Pancreas (tissue), 10 donors: Measurements from ENCODE around the gene PRR15L. TPM values are rescaled to one million over a fixed set of nuclear protein-coding genes. Genes with fewer than 3 reads are reported as not detected.

Source experiments
- ATAC-seq, 4 donors: fragments of 200-7000 bp; cut with Tn5 transposase; one replicate each; pipeline versions ENCODE4 v1.8.0 to v1.9.1; 2020; ENCODE audit warnings: mild to moderate bottlenecking in 4 of 4, moderate library complexity in 4 of 4
- DNase-seq, 6 donors: peaks; one replicate each; pipeline ENCODE4 v3.0.0-alpha.2; 2020
- FAIRE-seq: peaks from 2 replicates; lab custom pipeline; 2012; peaks lifted over from hg19 to GRCh38; lab: Jason Lieb, UNC
- H3K27ac ChIP-seq, 4 donors: fragments of 200-600 bp; sonication (generic); 1 replicate in 3 of 4; 2 replicates in 1 of 4; pipeline versions ENCODE4 v1.5.0 to v1.8.0; 2020
- H3K27me3 ChIP-seq, 4 donors: fragments of 200-600 bp; one replicate each; pipeline ENCODE4 v1.8.0; 2021
- H3K36me3 ChIP-seq, 3 donors: fragments of 200-600 bp; sonication (generic) in 1 of 3; one replicate each; pipeline versions ENCODE4 v1.5.0 to v1.8.0; 2020 to 2021
- H3K4me1 ChIP-seq, 3 donors: fragments of 200-600 bp; one replicate each; pipeline ENCODE4 v1.8.0; 2021
- H3K4me3 ChIP-seq, 4 donors: fragments of 200-600 bp; sonication (generic) in 2 of 4; one replicate each; pipeline versions ENCODE4 v1.5.0 to v1.8.0; 2020 to 2021
- H3K9me3 ChIP-seq, 4 donors: fragments of 200-600 bp; one replicate each; pipeline ENCODE4 v1.8.0; 2021
- CTCF ChIP-seq, 4 donors: fragments of 200-600 bp; sonication (generic) in 3 of 4; IDR thresholded peaks; one replicate each; pipeline versions ENCODE4 v1.5.0 to v1.8.0; 2021; ENCODE audit warnings: antibody characterized with exemption in 4 of 4
- WGBS, 2 donors: extraction: QIAGEN DNeasy Blood & Tissue Kit; methylation state at CpG; one replicate each; pipeline ENCODE4 v1.1.7; 2013; 5-methylcytosine and 5-hydroxymethylcytosine counted together
- intact Hi-C, 3 donors: fragments of 100-400 bp; cut with DNase I; formaldehyde crosslinking; loops; one replicate each; pipeline versions ENCODE4 v1.11.1 to v1.14.2; 2022
- polyA plus RNA-seq, 2 donors: library from polyadenylated mRNA; stranded (reverse); fragments of 200-250 nt; gene quantifications; one replicate each; pipeline ENCODE4 v1.2.3, GENCODE V29; 2013
- total RNA-seq, 6 donors: library from RNA; stranded (reverse); fragmentation: NEBNext Ultra II Directional in 4 of 6; extraction: Animal tissue kit (Norgen Biotek cat#: 25700) in 4 of 6; gene quantifications; one replicate each; pipeline versions ENCODE4 v1.2.1 to v1.2.4, GENCODE V29; 2021 to 2023
- donor health status: healthy with polysubstance abuse.
- donor health status: DM: no; HTN: no; CAD: no; lungs with moderate emphysema.
- donor health status: DM: no; HTN: no; CAD: no.
- donor health status: control.
- donor health status: control.
- donor health status: Bipolar disorder and iron deficiency.
- donor health status: DM: yes; HTN: yes; CAD: no.
- donor health status: DM: no; HTN: no; CAD: no.
- donor health status: DM: no; HTN: no; CAD: no.
- donor health status: DM: yes; HTN: yes; CAD: no.

Gene PRR15L
- total and polyA plus RNA-seq, 8 donors = 26.6 to 68.6 (median 49.8) TPM

DNA sequence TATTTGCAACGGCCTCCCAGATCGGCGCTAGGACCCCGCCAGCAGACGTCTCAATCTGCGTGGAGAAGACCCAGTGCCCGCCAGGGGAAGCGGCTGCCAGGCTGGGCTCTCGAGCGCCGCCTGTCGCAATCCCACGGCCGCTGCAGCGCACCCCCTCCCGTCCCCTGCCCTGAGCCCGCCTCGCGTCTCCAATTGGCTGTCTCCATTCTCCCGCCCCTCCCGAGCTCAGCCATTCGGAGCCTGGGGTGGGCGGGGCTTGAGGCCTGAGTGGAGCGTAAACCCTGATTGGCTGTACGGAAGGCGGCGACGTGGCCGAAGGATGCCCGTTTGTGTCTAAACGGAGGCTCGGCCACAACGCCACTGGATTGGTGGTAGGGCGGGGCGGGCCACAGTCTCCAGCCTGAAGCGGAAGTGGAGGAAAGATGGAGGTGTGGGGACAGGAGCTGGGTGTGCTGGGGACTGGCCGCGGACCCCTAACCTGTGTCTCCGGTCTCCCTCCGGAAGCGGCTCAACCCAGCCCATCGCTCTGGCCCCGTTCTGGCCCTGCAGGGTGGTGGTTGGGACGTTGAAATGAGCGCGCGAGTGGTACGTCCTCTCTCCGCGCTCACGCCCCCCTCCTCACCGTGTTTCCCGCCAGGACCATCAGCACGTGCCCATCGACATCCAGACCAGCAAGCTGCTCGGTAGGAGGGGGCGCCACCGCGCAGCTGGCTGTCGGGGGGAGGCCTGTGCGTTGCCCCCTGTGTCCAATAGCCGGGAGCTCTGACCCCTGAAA is 13.2 kb upstream of the PRR15L start, which contains the start of gene CDK5RAP3:
Gene CDK5RAP3 (plus strand): TSS at position 389 of the 775 bp plus-strand sequence. CDS start 34 bp downstream, at position 423.
- peak; percentile 90 to 98 (median 92) for ATAC-seq
- H3K36me3 ChIP-seq = peaks cover 0 to 25% (median 21%) of the 10 kb centered on the region in 3 donors
- FAIRE-seq = peak; percentile 95
- intact Hi-C loops = no loop called here
- DNase-seq = peak; percentile 99 to 100 (median 100)
- H3K4me1 ChIP-seq = peaks cover 25 to 37% (median 33%) of the 10 kb centered on the region in 3 donors
- no peaks in the 10 kb centered on the region for H3K27me3 ChIP-seq
- no peaks in the 10 kb centered on the region for H3K9me3 ChIP-seq
- WGBS, 2 donors = 0% methylated on average over 61 to 62 of the region's 62 CpGs
- peak; percentile 95 to 99 (median 96) for TF ChIP-seq CTCF (IDR thresholded peaks at IDR 0.05)
- H3K27ac ChIP-seq = peak within 1 kb of the TSS; percentile 50 to 89 (median 76)
- H3K4me3 ChIP-seq = peak within 1 kb of the TSS; percentile 70 to 85 (median 82)

DNA sequence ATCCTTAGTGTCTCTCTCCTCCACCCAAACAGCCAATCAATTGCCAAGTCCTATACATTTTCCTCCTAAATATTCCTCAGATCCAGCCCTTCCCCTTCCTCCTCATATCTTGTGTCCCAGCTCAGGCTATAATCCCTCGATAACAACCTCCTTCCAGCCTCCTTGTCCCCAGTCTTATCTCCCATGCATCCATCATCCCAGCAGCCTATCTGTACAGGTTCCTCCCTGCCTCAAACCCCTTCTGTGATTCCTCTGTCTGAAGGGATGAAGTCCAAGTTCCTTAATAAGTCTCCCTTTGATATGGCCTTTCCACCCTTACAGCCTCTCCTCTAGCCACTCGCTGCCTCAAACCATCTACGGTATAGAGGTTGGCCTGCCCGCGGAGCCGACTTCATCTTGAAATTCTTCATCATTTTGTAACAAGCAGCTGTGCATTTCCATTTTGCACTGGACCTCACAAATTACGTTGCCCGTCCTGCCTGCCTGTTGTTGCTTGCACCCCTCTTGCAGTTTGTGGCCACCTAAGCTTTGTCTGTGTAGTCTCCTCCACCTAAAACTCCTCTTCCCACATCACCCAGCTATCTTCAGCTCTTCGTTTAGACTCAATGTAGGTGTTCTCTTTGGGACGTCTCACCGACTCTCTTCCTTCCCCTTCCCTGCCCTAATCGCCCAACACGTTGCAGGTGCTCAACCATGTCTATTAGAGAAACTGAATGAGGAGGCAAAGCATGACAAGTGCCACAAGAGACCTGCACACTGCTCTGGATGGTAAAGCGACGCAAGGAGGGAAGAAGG is 12.4 kb upstream of the PRR15L start:
- peak overlapping the region in 2 of 4 donors; percentile 33 to 34 for H3K27ac ChIP-seq
- H3K27me3 ChIP-seq = no peaks in the 10 kb centered on the region
- H3K36me3 ChIP-seq = peaks cover 0 to 17% (median 13%) of the 10 kb centered on the region in 3 donors
- no peaks in the 10 kb centered on the region for H3K9me3 ChIP-seq
- DNase-seq (peak in 1 of 6 donors; percentile 42), ATAC-seq (no peak), FAIRE-seq (no peak)
- intact Hi-C loops = no loop called here
- H3K4me1 ChIP-seq = peaks cover 28 to 39% (median 33%) of the 10 kb centered on the region in 3 donors
- WGBS, 2 donors = 38 to 41% methylated on average over 15 of the region's 15 CpGs
- peak overlapping the region in 2 of 4 donors; percentile 25 to 70 for H3K4me3 ChIP-seq
- TF ChIP-seq CTCF (IDR thresholded peaks at IDR 0.05) = no peak

DNA sequence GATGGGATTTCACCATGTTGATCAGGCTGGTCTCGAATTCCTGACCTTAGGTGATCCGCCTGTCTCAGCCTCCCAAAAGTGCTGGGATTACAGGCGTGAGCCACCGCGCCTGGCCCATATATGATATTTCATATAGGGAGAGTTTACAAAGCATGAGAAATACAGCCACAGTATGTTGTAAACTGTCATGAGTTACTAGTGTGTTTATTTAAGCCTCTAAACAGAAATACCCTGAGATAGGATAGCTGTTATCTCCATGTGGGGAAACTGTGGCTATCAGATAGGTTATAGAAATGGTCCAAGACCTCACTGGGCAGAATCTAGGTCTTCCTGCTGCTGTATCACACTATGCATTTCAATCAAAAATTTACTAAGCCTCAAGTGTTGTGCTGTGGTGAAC is 11.2 kb upstream of the PRR15L start:
- WGBS, 2 donors = 90 to 94% methylated on average over 5 of the region's 5 CpGs
- DNase-seq = no peak
- Histone ChIP-seq H3K4me3 (no peak overlapping the region), H3K9me3 (no peaks in the 10 kb centered on the region), H3K36me3 (peaks cover 0 to 4% (median 4%) of the 10 kb centered on the region in 3 donors), H3K27ac (peak overlapping the region in 2 of 4 donors; percentile 72 to 82), H3K4me1 (peaks cover 28 to 39% (median 33%) of the 10 kb centered on the region in 3 donors), H3K27me3 (no peaks in the 10 kb centered on the region)
- TF ChIP-seq CTCF (IDR thresholded peaks at IDR 0.05) = no peak
- no peak for FAIRE-seq
- intact Hi-C loops = no loop called here
- no peak for ATAC-seq

GRCh38 chr17:47967607-47968252 is 10.0 kb upstream of the PRR15L start:
- no peak overlapping the region for H3K4me3 ChIP-seq
- DNase-seq = peak in 5 of 6 donors; percentile 77 to 84 (median 78)
- H3K9me3 ChIP-seq = no peaks in the 10 kb centered on the region
- no peaks in the 10 kb centered on the region for H3K27me3 ChIP-seq
- no peak for TF ChIP-seq CTCF (IDR thresholded peaks at IDR 0.05)
- no peaks in the 10 kb centered on the region for H3K36me3 ChIP-seq
- peak; percentile 14 to 51 (median 40) for ATAC-seq
- intact Hi-C loops = no loop called here
- WGBS, 2 donors = 9 to 13% methylated on average over 5 of the region's 5 CpGs
- peaks cover 28 to 39% (median 33%) of the 10 kb centered on the region in 3 donors for H3K4me1 ChIP-seq
- no peak for FAIRE-seq
- H3K27ac ChIP-seq = peak overlapping the region; percentile 69 to 82 (median 74)
